CD14-positive monocyte (primary cell): Measurements from ENCODE around the gene OR52N2. TPM values are rescaled to one million over a fixed set of nuclear protein-coding genes. Genes with fewer than 3 reads are reported as not detected.

Experiments used
- DNase-seq, 3 donors: peaks; one replicate each; pipeline ENCODE4 v3.0.0-alpha.2; 2011 to 2022
- H2AFZ ChIP-seq: 2 replicates; pipeline ENCODE4 v1.6.0; 2012; ENCODE audit warnings: mild to moderate bottlenecking, low read depth, low read length, inconsistent platforms; ENCODE audit not compliant: insufficient read depth, poor library complexity, severe bottlenecking
- H3K27ac ChIP-seq, 2 donors: 1 replicate in 1 of 2; 2 replicates in 1 of 2; pipeline ENCODE4 v1.5.1; 2012 to 2013; ENCODE audit warnings: low read length in 2 of 2, control low read depth in 1 of 2, inconsistent platforms in 1 of 2, low read depth in 1 of 2, mild to moderate bottlenecking in 1 of 2
- H3K27me3 ChIP-seq, 2 donors: one replicate each; pipeline versions ENCODE4 v1.6.0 to v1.6.1; 2011 to 2013; ENCODE audit warnings: low read length in 2 of 2; ENCODE audit not compliant: control insufficient read depth in 2 of 2, insufficient read depth in 2 of 2
- H3K36me3 ChIP-seq, 2 donors: replicated peaks in 1 of 2; 1 replicate in 1 of 2; 2 replicates in 1 of 2; pipeline versions ENCODE4 v1.5.1 to v1.6.1; 2012 to 2013; ENCODE audit warnings: low read length in 2 of 2, control low read depth in 1 of 2, inconsistent platforms in 1 of 2, mild to moderate bottlenecking in 1 of 2; ENCODE audit not compliant: insufficient read depth in 2 of 2, control insufficient read depth in 1 of 2
- H3K4me1 ChIP-seq, 2 donors: 1 replicate in 1 of 2; 2 replicates in 1 of 2; pipeline versions ENCODE4 v1.5.1 to v1.6.1; 2012 to 2013; ENCODE audit warnings: low read length in 2 of 2, control low read depth in 1 of 2, inconsistent platforms in 1 of 2, mild to moderate bottlenecking in 1 of 2, moderate library complexity in 1 of 2; ENCODE audit not compliant: insufficient read depth in 2 of 2, control insufficient read depth in 1 of 2
- H3K4me2 ChIP-seq: replicated peaks from 2 replicates; pipeline ENCODE3; 2012; ENCODE audit warnings: low read length, moderate library complexity, mild to moderate bottlenecking; ENCODE audit not compliant: poor library complexity, severe bottlenecking; ENCODE audit errors: extremely low read depth
- H3K4me3 ChIP-seq, 3 experiments: fragments of 200-600 bp in 1 of 3; sonication (generic) in 1 of 3; replicated peaks in 1 of 3; 1 replicate in 2 of 3; 2 replicates in 1 of 3; pipeline ENCODE4 v1.5.1; 2011 to 2013; ENCODE audit warnings: low read length in 3 of 3, mild to moderate bottlenecking in 3 of 3, control low read depth in 2 of 3, low read depth in 2 of 3, inconsistent platforms in 1 of 3, moderate library complexity in 1 of 3
- H3K79me2 ChIP-seq: 2 replicates; pipeline ENCODE4 v1.6.0; 2012; ENCODE audit warnings: mild to moderate bottlenecking, control low read depth, inconsistent platforms, low read length, moderate library complexity; ENCODE audit not compliant: insufficient read depth
- H3K9ac ChIP-seq: 2 replicates; pipeline ENCODE4 v1.6.0; 2017; ENCODE audit warnings: low read length, mild to moderate bottlenecking; ENCODE audit not compliant: insufficient read depth, poor library complexity, severe bottlenecking
- H3K9me3 ChIP-seq, 2 donors: replicated peaks in 1 of 2; 1 replicate in 1 of 2; 2 replicates in 1 of 2; pipeline versions ENCODE4 v1.5.1 to v1.6.1; 2012 to 2013; ENCODE audit warnings: low read length in 2 of 2, control low read depth in 1 of 2; ENCODE audit not compliant: control insufficient read depth in 1 of 2, insufficient read depth in 1 of 2
- H4K20me1 ChIP-seq: 2 replicates; pipeline ENCODE4 v1.6.0; 2012; ENCODE audit warnings: mild to moderate bottlenecking, low read length, control low read depth, moderate library complexity; ENCODE audit not compliant: insufficient read depth
- H3K27ac Mint-ChIP-seq, 7 donors: one replicate each; pipeline ENCODE4 v1.8.0; 2020; ENCODE audit warnings: mild to moderate bottlenecking in 7 of 7, mixed read lengths in 7 of 7, moderate library complexity in 6 of 7, inconsistent platforms in 2 of 7
- H3K27me3 Mint-ChIP-seq, 3 donors: one replicate each; pipeline ENCODE4 v1.8.0; 2021 to 2022; ENCODE audit warnings: low read depth in 3 of 3, mild to moderate bottlenecking in 3 of 3, mixed read lengths in 3 of 3, moderate library complexity in 3 of 3, inconsistent platforms in 1 of 3
- H3K36me3 Mint-ChIP-seq, 2 donors: one replicate each; pipeline ENCODE4 v1.8.0; 2020; ENCODE audit warnings: mixed read lengths in 2 of 2, inconsistent platforms in 1 of 2, mild to moderate bottlenecking in 1 of 2
- H3K4me1 Mint-ChIP-seq: one replicate; pipeline ENCODE4 v1.8.0; 2020; ENCODE audit warnings: mild to moderate bottlenecking, mixed read lengths
- H3K4me3 Mint-ChIP-seq, 2 donors: one replicate each; pipeline ENCODE4 v1.8.0; 2020; ENCODE audit warnings: mild to moderate bottlenecking in 2 of 2, mixed read lengths in 2 of 2, moderate library complexity in 1 of 2
- H3K9me3 Mint-ChIP-seq, 7 donors: one replicate each; pipeline ENCODE4 v1.8.0; 2020 to 2022; ENCODE audit warnings: mixed read lengths in 7 of 7, mild to moderate bottlenecking in 6 of 7, moderate library complexity in 6 of 7, inconsistent platforms in 2 of 7
- WGBS: methylation state at CpG from one replicate; pipeline ENCODE4 v1.1.5; 2013; ENCODE audit warnings: missing lambda C conversion rate; ENCODE audit not compliant: insufficient coverage; 5-methylcytosine and 5-hydroxymethylcytosine counted together
- intact Hi-C, 2 donors: fragments of 100-400 bp; cut with micrococcal nuclease; formaldehyde crosslinking; loops; one replicate each; pipeline versions ENCODE4 v1.15.0 to v1.15.1; 2023
- polyA plus RNA-seq, 3 donors: library from polyadenylated mRNA; depleted of rRNA in 1 of 3; unstranded in 2 of 3; stranded (reverse) in 1 of 3; fragments of 300-500 nt in 2 of 3; fragments of >200 nt in 1 of 3; fragmentation: Illumina TruSeq in 2 of 3; gene quantifications; 1 replicate in 2 of 3; 2 replicates in 1 of 3; pipeline ENCODE4 v1.2.3, GENCODE V29; 2012 to 2021
- TF ChIP-seq, protein P1 (sequence below): fragments of 200-600 bp; IDR thresholded peaks from one replicate; pipeline ENCODE4 v1.8.0; 2022; ENCODE audit warnings: antibody characterized with exemption, mild to moderate bottlenecking

Gene OR52N2
- polyA plus RNA-seq, 3 donors, result not detected

- intact Hi-C loops, result no loop called here
- Mint-ChIP-seq H3K4me3 (no peak overlapping the region), H3K4me1 (no peaks in the 10 kb centered on the region), H3K36me3 (no peaks in the 10 kb centered on the region), H3K27me3 (peaks cover 0 to 2% (median 0%) of the 10 kb centered on the region in 3 donors), H3K9me3 (peaks cover 0 to 2% (median 0%) of the 10 kb centered on the region in 7 donors), H3K27ac (no peak overlapping the region)
- H3K27me3 ChIP-seq, result no peaks in the 10 kb centered on the region
- TF ChIP-seq, protein P1, sequence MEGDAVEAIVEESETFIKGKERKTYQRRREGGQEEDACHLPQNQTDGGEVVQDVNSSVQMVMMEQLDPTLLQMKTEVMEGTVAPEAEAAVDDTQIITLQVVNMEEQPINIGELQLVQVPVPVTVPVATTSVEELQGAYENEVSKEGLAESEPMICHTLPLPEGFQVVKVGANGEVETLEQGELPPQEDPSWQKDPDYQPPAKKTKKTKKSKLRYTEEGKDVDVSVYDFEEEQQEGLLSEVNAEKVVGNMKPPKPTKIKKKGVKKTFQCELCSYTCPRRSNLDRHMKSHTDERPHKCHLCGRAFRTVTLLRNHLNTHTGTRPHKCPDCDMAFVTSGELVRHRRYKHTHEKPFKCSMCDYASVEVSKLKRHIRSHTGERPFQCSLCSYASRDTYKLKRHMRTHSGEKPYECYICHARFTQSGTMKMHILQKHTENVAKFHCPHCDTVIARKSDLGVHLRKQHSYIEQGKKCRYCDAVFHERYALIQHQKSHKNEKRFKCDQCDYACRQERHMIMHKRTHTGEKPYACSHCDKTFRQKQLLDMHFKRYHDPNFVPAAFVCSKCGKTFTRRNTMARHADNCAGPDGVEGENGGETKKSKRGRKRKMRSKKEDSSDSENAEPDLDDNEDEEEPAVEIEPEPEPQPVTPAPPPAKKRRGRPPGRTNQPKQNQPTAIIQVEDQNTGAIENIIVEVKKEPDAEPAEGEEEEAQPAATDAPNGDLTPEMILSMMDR, result no peak
- H3K4me2 ChIP-seq, result no peak overlapping the region
- H3K4me3 ChIP-seq, result no peak overlapping the region
- no peak overlapping the region for H2AFZ ChIP-seq
- no peaks in the 10 kb centered on the region for H3K9me3 ChIP-seq
- no peaks in the 10 kb centered on the region for H4K20me1 ChIP-seq
- no peaks in the 10 kb centered on the region for H3K79me2 ChIP-seq
- no peak for DNase-seq
- H3K9ac ChIP-seq, result no peak overlapping the region
- no peak overlapping the region for H3K27ac ChIP-seq
- H3K36me3 ChIP-seq, result no peaks in the 10 kb centered on the region
- H3K4me1 ChIP-seq, result no peaks in the 10 kb centered on the region
Measured at GRCh38 chr11:5847711-5848110, 39.0 kb downstream of the OR52N2 start.

GRCh38 chr11:5851002-5851401 lies 42.3 kb downstream of the OR52N2 start:
- intact Hi-C loops, result no loop called here
- TF ChIP-seq, protein P1, result no peak
- Mint-ChIP-seq H3K4me1 (no peaks in the 10 kb centered on the region), H3K4me3 (no peak overlapping the region), H3K27me3 (peaks cover 0 to 2% (median 0%) of the 10 kb centered on the region in 3 donors), H3K36me3 (no peaks in the 10 kb centered on the region), H3K27ac (no peak overlapping the region), H3K9me3 (peaks cover 0 to 5% (median 0%) of the 10 kb centered on the region in 7 donors)
- no peaks in the 10 kb centered on the region for H3K79me2 ChIP-seq
- H2AFZ ChIP-seq, result no peak overlapping the region
- no peak overlapping the region for H3K4me2 ChIP-seq
- no peak overlapping the region for H3K27ac ChIP-seq
- no peak for DNase-seq
- no peaks in the 10 kb centered on the region for H3K4me1 ChIP-seq
- no peaks in the 10 kb centered on the region for H3K9me3 ChIP-seq
- H3K36me3 ChIP-seq, result no peaks in the 10 kb centered on the region
- no peak overlapping the region for H3K9ac ChIP-seq
- H4K20me1 ChIP-seq, result no peaks in the 10 kb centered on the region
- H3K27me3 ChIP-seq, result no peaks in the 10 kb centered on the region
- WGBS, result no CpG with 5 or more reads among the region's 1 CpG
- no peak overlapping the region for H3K4me3 ChIP-seq
